Astrocyte of the spinal cord (primary cell): ENCODE data around the gene DISC1.
A peak's percentile ranks its signal among the peaks of the same experiment; 100 is the strongest.

Experiments used
- DNase-seq: peaks from one replicate; pipeline ENCODE4 v3.0.0; 2011; ENCODE audit warnings: low read depth, low spot score
- H3K4me3 ChIP-seq: 2 replicates; pipeline ENCODE4 v1.5.1; 2011; ENCODE audit warnings: low read depth, mild to moderate bottlenecking, low read length, moderate library complexity
- CTCF ChIP-seq: IDR thresholded peaks from 2 replicates; pipeline ENCODE4 v1.5.1; 2012; ENCODE audit warnings: low read depth, mild to moderate bottlenecking, low read length, inconsistent platforms
- in situ Hi-C: cut with HindIII; loops from 2 replicates; pipeline ENCODE4 v1.10.0; 2017; ENCODE audit warnings: low sequenced_read_pairs

DISC1 gene

GRCh38 chr1:231878737-231879136 is 252.1 kb downstream of the DISC1 start:
- H3K4me3 ChIP-seq = no peak overlapping the region
- in situ Hi-C loops = no loop called here
- no peak for DNase-seq
- no peak for TF ChIP-seq CTCF

- no peak for DNase-seq
- no peak overlapping the region for H3K4me3 ChIP-seq
- in situ Hi-C loops = no loop called here
- no peak for TF ChIP-seq CTCF
Observed at GRCh38 chr1:231879296-231879695, 252.7 kb downstream of the DISC1 start.

GRCh38 chr1:231882333-231882732 is 255.7 kb downstream of the DISC1 start:
- in situ Hi-C loops = no loop called here
- no peak for TF ChIP-seq CTCF
- DNase-seq = no peak
- H3K4me3 ChIP-seq = no peak overlapping the region

- in situ Hi-C loops = no loop called here
- H3K4me3 ChIP-seq = no peak overlapping the region
- TF ChIP-seq CTCF = no peak
- no peak for DNase-seq
Observed at GRCh38 chr1:231882790-231883189, 256.2 kb downstream of the DISC1 start.

- DNase-seq = no peak
- in situ Hi-C loops = no loop called here
- no peak for TF ChIP-seq CTCF
- no peak overlapping the region for H3K4me3 ChIP-seq
Observed at GRCh38 chr1:231883382-231883781, 256.8 kb downstream of the DISC1 start.

GRCh38 chr1:231885209-231885854 is 258.7 kb downstream of the DISC1 start:
- no peak for TF ChIP-seq CTCF
- no peak overlapping the region for H3K4me3 ChIP-seq
- peak; percentile 55 for DNase-seq
- in situ Hi-C loops = no loop called here

- DNase-seq = no peak
- no peak overlapping the region for H3K4me3 ChIP-seq
- TF ChIP-seq CTCF = no peak
- in situ Hi-C loops = no loop called here
Observed at GRCh38 chr1:231887166-231887565, 260.6 kb downstream of the DISC1 start.
